ENCODE data around the gene RBMS2.

RBMS2 gene

DNA sequence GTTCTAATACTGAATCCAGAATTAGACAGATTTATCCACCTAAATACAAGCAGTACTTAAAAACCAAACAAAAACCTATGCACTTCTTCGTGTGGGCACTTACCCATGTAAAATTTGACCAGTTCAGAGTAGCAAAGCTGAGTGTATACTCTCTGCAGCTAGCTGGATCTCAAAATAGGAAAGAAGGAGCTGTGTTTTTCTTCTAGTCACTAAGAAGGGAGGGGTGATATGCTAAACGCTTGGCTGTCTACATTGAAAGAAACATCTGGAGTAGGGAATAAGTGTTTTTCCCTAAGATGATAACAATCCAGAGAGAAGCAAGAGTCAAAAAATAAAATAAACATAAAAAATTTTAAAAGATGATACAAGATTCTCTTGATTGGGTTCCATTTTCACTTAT is 20.0 kb downstream of the RBMS2 start (continued):
- TF ChIP-seq ZNF830 (tag by site-specific recombination; IDR thresholded peaks at IDR 0.05; ENCODE audit: low read depth) = no peak
- TF ChIP-seq ZNF248 (tag by site-specific recombination; IDR thresholded peaks at IDR 0.05) = no peak
- TF ChIP-seq, protein P1, sequence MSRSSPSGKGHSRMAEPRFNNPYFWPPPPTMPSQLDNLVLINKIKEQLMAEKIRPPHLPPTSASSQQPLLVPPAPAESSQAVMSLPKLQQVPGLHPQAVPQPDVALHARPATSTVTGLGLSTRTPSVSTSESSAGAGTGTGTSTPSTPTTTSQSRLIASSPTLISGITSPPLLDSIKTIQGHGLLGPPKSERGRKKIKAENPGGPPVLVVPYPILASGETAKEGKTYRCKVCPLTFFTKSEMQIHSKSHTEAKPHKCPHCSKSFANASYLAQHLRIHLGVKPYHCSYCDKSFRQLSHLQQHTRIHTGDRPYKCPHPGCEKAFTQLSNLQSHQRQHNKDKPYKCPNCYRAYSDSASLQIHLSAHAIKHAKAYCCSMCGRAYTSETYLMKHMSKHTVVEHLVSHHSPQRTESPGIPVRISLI (tag by site-specific recombination; IDR thresholded peaks at IDR 0.05) = no peak

DNA sequence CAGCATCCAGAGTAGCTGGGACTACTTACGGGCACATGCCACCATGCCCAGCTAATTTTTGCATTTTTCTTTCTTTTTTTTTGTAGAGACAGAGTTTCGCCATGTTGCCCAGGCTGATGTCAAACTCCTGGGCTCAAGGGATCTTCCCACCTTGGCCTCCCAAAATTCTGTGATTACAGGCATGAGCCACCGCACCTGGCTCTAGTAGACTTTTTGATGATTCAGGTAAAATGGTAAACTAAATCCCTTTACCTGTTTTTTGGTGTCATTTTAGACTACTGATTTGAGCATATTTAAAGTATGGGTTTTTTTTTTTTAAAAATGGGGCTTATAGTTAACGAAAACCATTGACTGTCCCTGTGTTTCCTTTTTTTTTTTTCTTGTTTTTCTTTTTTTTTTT is 20.5 kb downstream of the RBMS2 start:
- Histone ChIP-seq H3K9me3 (ENCODE audit: control insufficient read depth, insufficient read depth, low read depth, low read length) (no peaks in the 10 kb centered on the region), H3K4me1 (ENCODE audit: control insufficient read depth, insufficient read depth, low read length) (peaks cover 4% of the 10 kb centered on the region), H3K36me3 (ENCODE audit: control insufficient read depth in 2 of 2, insufficient read depth in 1 of 2, low read length in 2 of 2) (no peaks in the 10 kb centered on the region; a peak in 1 of 3 replicates), H3K27ac (ENCODE audit: extremely low read depth, low read depth, low read length) (no peak overlapping the region), H3K4me3 (ENCODE audit: low read depth, low read length) (no peak overlapping the region)
- ChIA-PET CTCF (interaction anchor here (0.6 to 3.0 kb wide), 3 partner anchors 24 to 79 kb away, joined by 3 to 14 read pairs (median 4); no protein-coding TSS in a partner anchor), POLR2A (no interaction called here)
- TF ChIP-seq ZNF37A (tag by site-specific recombination; IDR thresholded peaks at IDR 0.05) = no peak

- POLR2A ChIA-PET = no interaction called here
- Histone ChIP-seq H3K36me3 (ENCODE audit: control insufficient read depth in 2 of 2, insufficient read depth in 1 of 2, low read length in 2 of 2) (no peaks in the 10 kb centered on the region; a peak in 1 of 3 replicates), H3K9me3 (ENCODE audit: control insufficient read depth, insufficient read depth, low read depth, low read length) (no peaks in the 10 kb centered on the region), H3K4me3 (ENCODE audit: low read depth, low read length) (no peak overlapping the region), H3K27ac (ENCODE audit: extremely low read depth, low read depth, low read length) (no peak overlapping the region), H3K4me1 (ENCODE audit: control insufficient read depth, insufficient read depth, low read length) (no peaks in the 10 kb centered on the region)
- peak; percentile 85 for TF ChIP-seq ZNF146 (tag by site-specific recombination; IDR thresholded peaks at IDR 0.05)
- TF ChIP-seq ZSCAN30 (tag by site-specific recombination; IDR thresholded peaks at IDR 0.05) = no peak
- CTCF ChIA-PET = interaction anchor here (0.8 to 1.2 kb wide), 3 partner anchors 19 to 28 kb away, joined by 3 to 4 read pairs (median 3); no protein-coding TSS in a partner anchor
These were observed 23.5 kb downstream of the RBMS2 start for GRCh38 chr12:56545023-56545604.

DNA sequence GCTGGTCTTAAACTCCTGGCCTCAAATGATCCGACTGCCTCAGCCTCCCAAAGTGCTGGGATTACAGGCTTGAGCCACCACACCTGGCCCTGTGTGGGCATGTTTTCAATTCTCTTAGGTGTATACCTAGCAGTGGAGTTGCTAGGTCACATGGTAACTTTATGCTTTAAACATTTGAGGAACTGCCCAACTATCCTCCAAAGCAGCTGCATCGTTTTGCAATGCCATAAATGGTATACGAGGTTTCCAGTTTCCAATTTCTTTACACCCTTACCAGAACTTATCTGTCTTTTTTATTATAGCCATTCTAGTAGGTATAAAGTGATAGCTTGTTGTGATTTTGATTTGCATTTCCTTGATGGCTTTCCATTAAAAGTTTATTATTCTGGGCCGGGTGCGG is 25.1 kb downstream of the RBMS2 start:
- Histone ChIP-seq H3K4me3 (ENCODE audit: low read depth, low read length) (no peak overlapping the region), H3K27ac (ENCODE audit: extremely low read depth, low read depth, low read length) (no peak overlapping the region), H3K9me3 (ENCODE audit: control insufficient read depth, insufficient read depth, low read depth, low read length) (no peaks in the 10 kb centered on the region), H3K36me3 (ENCODE audit: control insufficient read depth in 2 of 2, insufficient read depth in 1 of 2, low read length in 2 of 2) (no peaks in the 10 kb centered on the region; a peak in 1 of 3 replicates), H3K4me1 (ENCODE audit: control insufficient read depth, insufficient read depth, low read length) (no peaks in the 10 kb centered on the region)
- ChIA-PET CTCF (no interaction called here), POLR2A (no interaction called here)
- TF ChIP-seq ZNF266 (tag by site-specific recombination; IDR thresholded peaks at IDR 0.05; ENCODE audit: low read depth) = no peak
- no peak for TF ChIP-seq BCL11A (tag by site-specific recombination; IDR thresholded peaks at IDR 0.05; ENCODE audit: low read depth)
- TF ChIP-seq ZNF404 (tag by site-specific recombination; IDR thresholded peaks at IDR 0.05) = no peak
- TF ChIP-seq ZFP37 (tag by site-specific recombination; IDR thresholded peaks at IDR 0.05) = no peak
- TF ChIP-seq TCF7L2 (IDR thresholded peaks at IDR 0.05; ENCODE audit: borderline replicate concordance, low read depth, low read length) = no peak
- TF ChIP-seq ZNF544 (tag by site-specific recombination; IDR thresholded peaks at IDR 0.05) = no peak

GRCh38 chr12:56551070-56551469 is 29.4 kb downstream of the RBMS2 start:
- POLR2A ChIA-PET = no interaction called here
- TF ChIP-seq ZNF660 (tag by site-specific recombination; IDR thresholded peaks at IDR 0.05) (no peak), ZBTB26 (tag by site-specific recombination; optimal IDR thresholded peaks at IDR 0.05) (no peak)
- H3K4me3 ChIP-seq (ENCODE audit: low read depth, low read length) = no peak overlapping the region
- no peaks in the 10 kb centered on the region; a peak in 1 of 3 replicates for H3K36me3 ChIP-seq (ENCODE audit: control insufficient read depth in 2 of 2, insufficient read depth in 1 of 2, low read length in 2 of 2)
- CTCF ChIA-PET = no interaction called here
- no peaks in the 10 kb centered on the region for H3K4me1 ChIP-seq (ENCODE audit: control insufficient read depth, insufficient read depth, low read length)
- no peaks in the 10 kb centered on the region for H3K9me3 ChIP-seq (ENCODE audit: control insufficient read depth, insufficient read depth, low read depth, low read length)
- H3K27ac ChIP-seq (ENCODE audit: extremely low read depth, low read depth, low read length) = no peak overlapping the region

Data from HEK293 (cell line).